Measurements from ENCODE around the gene TEKT2.

- no peak for TF ChIP-seq CTCF (IDR thresholded peaks at IDR 0.05)
- TF ChIP-seq POLR2A (IDR thresholded peaks at IDR 0.05), result no peak
Observed at GRCh38 chr1:36136535-36136934, 52.6 kb downstream of the TEKT2 start.
